ENCODE data around the gene SPHK2. TPM values are rescaled to one million over a fixed set of nuclear protein-coding genes. Genes with fewer than 3 reads are reported as not detected.

SPHK2 gene
- total RNA-seq, 4 donors from 2014 or later: 41.8 to 185 (median 68.7) TPM

GRCh38 chr19:48629297-48629598, 9.9 kb downstream of the SPHK2 start:
- in situ Hi-C loops (cut with MboI; ENCODE audit: low pct_ligation_motif_present in 1 of 4, low pct_unique_long_range_greater_than_20kb in 1 of 4, low sequenced_read_pairs in 3 of 4) (no loop called here), intact Hi-C loops (cut with DNase I; ENCODE audit: low total_unique reads) (no loop called here)
- Histone ChIP-seq H3K27ac (peak overlapping the region; percentile 90 to 94 (median 92)), H3K9me3 (no peaks in the 10 kb centered on the region), H3K36me3 (no peaks in the 10 kb centered on the region), H3K27me3 (no peaks in the 10 kb centered on the region), H3K4me3 (no peak overlapping the region), H3K4me1 (peaks cover 35 to 88% (median 75%) of the 10 kb centered on the region in 4 donors)
- DNase-seq: peak; percentile 19
- TF ChIP-seq, protein P1, sequence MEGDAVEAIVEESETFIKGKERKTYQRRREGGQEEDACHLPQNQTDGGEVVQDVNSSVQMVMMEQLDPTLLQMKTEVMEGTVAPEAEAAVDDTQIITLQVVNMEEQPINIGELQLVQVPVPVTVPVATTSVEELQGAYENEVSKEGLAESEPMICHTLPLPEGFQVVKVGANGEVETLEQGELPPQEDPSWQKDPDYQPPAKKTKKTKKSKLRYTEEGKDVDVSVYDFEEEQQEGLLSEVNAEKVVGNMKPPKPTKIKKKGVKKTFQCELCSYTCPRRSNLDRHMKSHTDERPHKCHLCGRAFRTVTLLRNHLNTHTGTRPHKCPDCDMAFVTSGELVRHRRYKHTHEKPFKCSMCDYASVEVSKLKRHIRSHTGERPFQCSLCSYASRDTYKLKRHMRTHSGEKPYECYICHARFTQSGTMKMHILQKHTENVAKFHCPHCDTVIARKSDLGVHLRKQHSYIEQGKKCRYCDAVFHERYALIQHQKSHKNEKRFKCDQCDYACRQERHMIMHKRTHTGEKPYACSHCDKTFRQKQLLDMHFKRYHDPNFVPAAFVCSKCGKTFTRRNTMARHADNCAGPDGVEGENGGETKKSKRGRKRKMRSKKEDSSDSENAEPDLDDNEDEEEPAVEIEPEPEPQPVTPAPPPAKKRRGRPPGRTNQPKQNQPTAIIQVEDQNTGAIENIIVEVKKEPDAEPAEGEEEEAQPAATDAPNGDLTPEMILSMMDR (IDR thresholded peaks at IDR 0.05): no peak
- no peak for TF ChIP-seq EP300 (IDR thresholded peaks at IDR 0.05; ENCODE audit: low read depth)
- no peak for TF ChIP-seq POLR2A (IDR thresholded peaks at IDR 0.05)
- TF ChIP-seq POLR2AphosphoS5 (IDR thresholded peaks at IDR 0.05): no peak
- 93% methylated on average over 18 of the region's 22 CpGs; no CpG with 5 or more reads in 1 of the 2 donors for WGBS, 2 donors (ENCODE audit: low coverage in 1 of 2)

GRCh38 chr19:48629599-48630295, 10.4 kb downstream of the SPHK2 start:
- in situ Hi-C loops (cut with MboI; ENCODE audit: low pct_ligation_motif_present in 1 of 4, low pct_unique_long_range_greater_than_20kb in 1 of 4, low sequenced_read_pairs in 3 of 4): no loop called here
- peak; percentile 91 for DNase-seq
- H3K27me3 ChIP-seq: no peaks in the 10 kb centered on the region
- peak overlapping the region in 2 of 4 donors; percentile 16 to 17 for H3K4me3 ChIP-seq
- intact Hi-C loops (cut with DNase I; ENCODE audit: low total_unique reads): no loop called here
- peak overlapping the region; percentile 90 to 94 (median 92) for H3K27ac ChIP-seq
- H3K4me1 ChIP-seq: peaks cover 37 to 87% (median 75%) of the 10 kb centered on the region in 4 donors
- H3K36me3 ChIP-seq: no peaks in the 10 kb centered on the region
- TF ChIP-seq POLR2AphosphoS5 (IDR thresholded peaks at IDR 0.05) (peak in 2 of 3 donors; percentile 61 to 62), POLR2A (IDR thresholded peaks at IDR 0.05) (peak; percentile 54), EP300 (IDR thresholded peaks at IDR 0.05; ENCODE audit: low read depth) (no peak)
- TF ChIP-seq, protein P1 (IDR thresholded peaks at IDR 0.05): peak in 1 of 5 experiments; percentile 17
- H3K9me3 ChIP-seq: no peaks in the 10 kb centered on the region
- WGBS, 2 donors (ENCODE audit: low coverage in 1 of 2): 40 to 58% methylated on average over 3 to 45 of the region's 48 CpGs

GRCh38 chr19:48630296-48631063, 11.2 kb downstream of the SPHK2 start:
- intact Hi-C loops (cut with DNase I; ENCODE audit: low total_unique reads): no loop called here

More at GRCh38 chr19:48630296-48631063, 11.2 kb downstream of the SPHK2 start:
- Histone ChIP-seq H3K36me3 (no peaks in the 10 kb centered on the region), H3K4me1 (peaks cover 41 to 86% (median 72%) of the 10 kb centered on the region in 4 donors), H3K27me3 (no peaks in the 10 kb centered on the region), H3K9me3 (no peaks in the 10 kb centered on the region), H3K27ac (peak overlapping the region; percentile 90 to 94 (median 92)), H3K4me3 (peak overlapping the region in 2 of 4 donors; percentile 16 to 17)
- DNase-seq: peak; percentile 82
- WGBS, 2 donors (ENCODE audit: low coverage in 1 of 2): 35 to 40% methylated on average over 3 to 39 of the region's 47 CpGs
- in situ Hi-C loops (cut with MboI; ENCODE audit: low pct_ligation_motif_present in 1 of 4, low pct_unique_long_range_greater_than_20kb in 1 of 4, low sequenced_read_pairs in 3 of 4): no loop called here
- TF ChIP-seq, protein P1 (IDR thresholded peaks at IDR 0.05): peak in 2 of 5 experiments; percentile 17 to 27
- TF ChIP-seq POLR2A (IDR thresholded peaks at IDR 0.05) (no peak), POLR2AphosphoS5 (IDR thresholded peaks at IDR 0.05) (peak; percentile 32 to 68 (median 60)), EP300 (IDR thresholded peaks at IDR 0.05; ENCODE audit: low read depth) (no peak)

Measured in transverse colon (tissue), 4 donors.